GM19023 (cell line): ENCODE data around the gene EP400.

Source experiments
- ATAC-seq: cut with Tn5 transposase; IDR thresholded peaks from one replicate; pipeline ENCODE4 v1.9.1; 2021; ENCODE audit warnings: mild to moderate bottlenecking, moderate library complexity; ENCODE audit not compliant: unreplicated experiment

Gene EP400

GRCh38 chr12:132111654-132112304 is 162.0 kb downstream of the EP400 start:
- no peak for ATAC-seq

GRCh38 chr12:132114667-132115066 is 164.9 kb downstream of the EP400 start:
- no peak for ATAC-seq

GRCh38 chr12:132115500-132115899 is 165.8 kb downstream of the EP400 start:
- ATAC-seq = no peak

- ATAC-seq = no peak
These were observed 167.2 kb downstream of the EP400 start for GRCh38 chr12:132116709-132117557.

GRCh38 chr12:132117558-132117875 is 167.8 kb downstream of the EP400 start:
- ATAC-seq = no peak

- ATAC-seq = no peak
These were observed 169.1 kb downstream of the EP400 start for GRCh38 chr12:132118876-132119275.

GRCh38 chr12:132121283-132121682 is 171.5 kb downstream of the EP400 start:
- ATAC-seq = no peak

GRCh38 chr12:132123970-132124765 is 174.4 kb downstream of the EP400 start:
- ATAC-seq = no peak

GRCh38 chr12:132124766-132125425 is 175.2 kb downstream of the EP400 start:
- ATAC-seq = no peak

GRCh38 chr12:132125736-132126135 is 176.0 kb downstream of the EP400 start:
- no peak for ATAC-seq

- no peak for ATAC-seq
These were observed 177.3 kb downstream of the EP400 start for GRCh38 chr12:132127041-132127440.

- no peak for ATAC-seq
These were observed 179.3 kb downstream of the EP400 start for GRCh38 chr12:132129007-132129406.

GRCh38 chr12:132130690-132131089 is 180.9 kb downstream of the EP400 start:
- ATAC-seq = no peak
